WTC11 (cell line): ENCODE measurements around the gene KHDC4. TPM values are rescaled to one million over a fixed set of nuclear protein-coding genes. Genes with fewer than 3 reads are reported as not detected.
A peak's percentile ranks its signal among the peaks of the same experiment; 100 is the strongest.

Experiments
- ATAC-seq: fragments of 200-7000 bp; cut with Tn5 transposase; 2 replicates; pipeline ENCODE4 v1.10.0; 2021; ENCODE audit warnings: mild to moderate bottlenecking, moderate library complexity
- CTCF ChIA-PET: fragments of 300-600 bp; sonication (Branson Sonifier 250); formaldehyde crosslinking; loops from one replicate; lab custom pipeline; 2021; ENCODE audit warnings: antibody characterized with exemption; lab: Charles Lee
- POLR2A ChIA-PET: fragments of 350-600 bp; sonication (Branson Sonifier 250); formaldehyde crosslinking; loops from one replicate; lab custom pipeline; 2021; ENCODE audit warnings: antibody characterized with exemption; lab: Charles Lee
- DNase-seq: peaks from one replicate; pipeline ENCODE4 v3.0.0; 2021; ENCODE audit warnings: low spot score
- H3K27ac Mint-ChIP-seq: 2 replicates; pipeline ENCODE4 v1.8.0; 2021; ENCODE audit warnings: mixed read lengths
- H3K27me3 Mint-ChIP-seq: 2 replicates; pipeline ENCODE4 v1.8.0; 2021; ENCODE audit warnings: low read depth, mild to moderate bottlenecking, moderate library complexity, mixed read lengths
- H3K36me3 Mint-ChIP-seq: 2 replicates; pipeline ENCODE4 v1.8.0; 2021; ENCODE audit warnings: mixed read lengths
- H3K4me1 Mint-ChIP-seq: 2 replicates; pipeline ENCODE4 v1.8.0; 2022; ENCODE audit warnings: mixed read lengths
- H3K4me3 Mint-ChIP-seq: 2 replicates; pipeline ENCODE4 v1.8.0; 2021; ENCODE audit warnings: mild to moderate bottlenecking, moderate library complexity, mixed read lengths
- H3K9me3 Mint-ChIP-seq: 2 replicates; pipeline ENCODE4 v1.8.0; 2021; ENCODE audit warnings: mixed read lengths
- ATF1 ChIP-seq: sonication (generic); formaldehyde crosslinking; IDR thresholded peaks from 2 replicates; pipeline ENCODE4 v1.8.1; 2023; ENCODE audit warnings: mild to moderate bottlenecking, moderate library complexity, missing genetic modification reagents
- CBFB ChIP-seq: sonication (generic); formaldehyde crosslinking; IDR thresholded peaks from 2 replicates; pipeline ENCODE4 v1.8.1; 2022; ENCODE audit warnings: mild to moderate bottlenecking, low read depth, missing genetic modification reagents
- CREB1 ChIP-seq: sonication (generic); formaldehyde crosslinking; IDR thresholded peaks from 2 replicates; pipeline ENCODE4 v1.8.0; 2023; ENCODE audit warnings: mild to moderate bottlenecking, missing genetic modification reagents
- GTF2I ChIP-seq: fragments of 250-450 bp; sonication (Bioruptor Pico); conservative IDR thresholded peaks from 2 replicates; pipeline ENCODE4 v1.4.0; 2021; ENCODE audit warnings: mild to moderate bottlenecking
- HMGA2 ChIP-seq: fragments of 250-450 bp; sonication (Bioruptor Pico); IDR thresholded peaks from 2 replicates; pipeline ENCODE4 v1.4.0; 2021; ENCODE audit warnings: mild to moderate bottlenecking, moderate library complexity
- IRF2 ChIP-seq: sonication (generic); formaldehyde crosslinking; IDR thresholded peaks from 2 replicates; pipeline ENCODE4 v1.8.0; 2022; ENCODE audit warnings: low read depth, missing genetic modification reagents, borderline replicate concordance
- KAT7 ChIP-seq: sonication (generic); formaldehyde crosslinking; IDR thresholded peaks from 2 replicates; pipeline ENCODE4 v1.8.1; 2023; ENCODE audit warnings: missing genetic modification reagents, mild to moderate bottlenecking, borderline replicate concordance
- NFE2L1 ChIP-seq: sonication (generic); formaldehyde crosslinking; IDR thresholded peaks from 2 replicates; pipeline ENCODE4 v1.8.1; 2023; ENCODE audit warnings: missing genetic modification reagents
- NFYB ChIP-seq: sonication (generic); formaldehyde crosslinking; conservative IDR thresholded peaks from 2 replicates; pipeline ENCODE4 v1.8.0; 2022; ENCODE audit warnings: low read depth, missing genetic modification reagents
- NR2C2 ChIP-seq: sonication (generic); formaldehyde crosslinking; IDR thresholded peaks from 2 replicates; pipeline ENCODE4 v1.8.0; 2022; ENCODE audit warnings: mild to moderate bottlenecking, missing genetic modification reagents
- SP1 ChIP-seq: sonication (generic); formaldehyde crosslinking; conservative IDR thresholded peaks from 2 replicates; pipeline ENCODE4 v1.8.1; 2022; ENCODE audit warnings: missing genetic modification reagents
- ZBTB21 ChIP-seq: sonication (generic); formaldehyde crosslinking; IDR thresholded peaks from 2 replicates; pipeline ENCODE4 v1.8.1; 2023; ENCODE audit warnings: mild to moderate bottlenecking, missing genetic modification reagents, borderline replicate concordance
- ZNF232 ChIP-seq: sonication (generic); formaldehyde crosslinking; IDR thresholded peaks from 2 replicates; pipeline ENCODE4 v1.8.0; 2022; ENCODE audit warnings: mild to moderate bottlenecking, missing genetic modification reagents
- ZNF317 ChIP-seq: sonication (generic); formaldehyde crosslinking; IDR thresholded peaks from 2 replicates; pipeline ENCODE4 v1.8.1; 2023; ENCODE audit warnings: low read depth, mild to moderate bottlenecking, moderate library complexity, missing genetic modification reagents, borderline replicate concordance
- ZNF396 ChIP-seq: fragments of 250-450 bp; sonication (Bioruptor Pico); IDR thresholded peaks from 2 replicates; pipeline ENCODE4 v1.8.0; 2021; ENCODE audit warnings: mild to moderate bottlenecking, moderate library complexity, borderline replicate concordance
- ZNF671 ChIP-seq: fragments of 250-450 bp; sonication (Bioruptor Pico); IDR thresholded peaks from 2 replicates; pipeline ENCODE4 v1.8.0; 2021; ENCODE audit warnings: mild to moderate bottlenecking
- total RNA-seq: library from RNA; stranded (reverse); gene quantifications from 3 replicates; pipeline ENCODE4 v1.2.3, GENCODE V29; 2021
- TF ChIP-seq, protein P1 (sequence below): sonication (generic); formaldehyde crosslinking; conservative IDR thresholded peaks from 2 replicates; pipeline ENCODE4 v1.8.1; 2022; ENCODE audit warnings: mild to moderate bottlenecking, missing genetic modification reagents
- TF ChIP-seq, protein P2 (sequence below): sonication (generic); formaldehyde crosslinking; IDR thresholded peaks from 2 replicates; pipeline ENCODE4 v1.8.0; 2022; ENCODE audit warnings: mild to moderate bottlenecking, missing genetic modification reagents
- TF ChIP-seq, protein P3 (sequence below): sonication (generic); formaldehyde crosslinking; IDR thresholded peaks from 2 replicates; pipeline ENCODE4 v1.8.1; 2022; ENCODE audit warnings: mild to moderate bottlenecking, missing genetic modification reagents, moderate library complexity, borderline replicate concordance
- TF ChIP-seq, protein P4 (sequence below): sonication (generic); formaldehyde crosslinking; IDR thresholded peaks from 2 replicates; pipeline ENCODE4 v1.8.1; 2022; ENCODE audit warnings: low read depth, mild to moderate bottlenecking, moderate library complexity, missing genetic modification reagents, borderline replicate concordance

Gene KHDC4
- total RNA-seq, 1 experiment from 2014 or later: 64.4 TPM

DNA sequence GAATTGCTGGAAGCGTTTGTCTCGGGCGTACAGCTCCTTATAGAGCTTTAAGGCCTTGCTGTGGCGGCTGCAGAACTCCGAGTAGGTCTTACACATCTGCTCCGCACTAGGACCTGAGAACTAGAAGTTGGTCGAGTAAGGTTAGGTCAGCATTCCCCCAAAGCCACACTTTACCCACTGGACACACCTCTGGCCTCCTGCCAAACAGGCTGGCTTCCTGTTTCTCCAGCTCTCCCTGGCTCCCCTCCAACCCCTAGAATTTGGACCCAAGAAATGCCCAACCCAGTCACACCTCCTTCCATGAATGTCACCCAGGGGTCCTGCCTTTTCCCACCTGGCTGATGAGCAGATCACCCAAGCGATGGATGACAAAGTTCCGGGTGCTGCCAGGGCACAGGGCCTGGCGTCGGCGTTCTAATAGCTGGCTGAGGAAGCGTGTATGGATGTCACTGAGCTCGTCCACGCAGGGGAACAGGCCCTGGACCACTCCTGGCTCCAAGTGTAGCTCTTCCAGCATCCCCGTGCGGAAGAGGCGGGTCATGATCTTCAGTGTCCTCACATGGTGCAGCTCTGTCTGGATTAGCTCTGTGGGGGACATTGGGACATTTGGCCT lies 28.5 kb upstream of the KHDC4 start:
- H3K36me3 Mint-ChIP-seq: peaks cover 65% of the 10 kb centered on the region
- H3K4me3 Mint-ChIP-seq: no peak overlapping the region
- POLR2A ChIA-PET: interaction anchor here (0.6 kb wide), 1 partner anchor 47 kb away, joined by 3 read pairs; no protein-coding TSS in a partner anchor
- H3K9me3 Mint-ChIP-seq: no peaks in the 10 kb centered on the region
- no peak for ATAC-seq
- no peak for TF ChIP-seq ZBTB21 (CRISPR knock-in tag)
- TF ChIP-seq NFE2L1 (CRISPR knock-in tag): no peak
- TF ChIP-seq ZNF396: no peak
- TF ChIP-seq, all 79 proteins: peak for 0
- H3K4me1 Mint-ChIP-seq: peaks cover 13% of the 10 kb centered on the region
- no peak overlapping the region for H3K27ac Mint-ChIP-seq
- no peak for DNase-seq
- CTCF ChIA-PET: interaction anchor here (0.6 to 2.1 kb wide), 5 partner anchors 14 to 47 kb away, joined by 3 to 10 read pairs (median 4); partner anchors contain the start of gene ARHGEF2
- no peaks in the 10 kb centered on the region for H3K27me3 Mint-ChIP-seq

DNA sequence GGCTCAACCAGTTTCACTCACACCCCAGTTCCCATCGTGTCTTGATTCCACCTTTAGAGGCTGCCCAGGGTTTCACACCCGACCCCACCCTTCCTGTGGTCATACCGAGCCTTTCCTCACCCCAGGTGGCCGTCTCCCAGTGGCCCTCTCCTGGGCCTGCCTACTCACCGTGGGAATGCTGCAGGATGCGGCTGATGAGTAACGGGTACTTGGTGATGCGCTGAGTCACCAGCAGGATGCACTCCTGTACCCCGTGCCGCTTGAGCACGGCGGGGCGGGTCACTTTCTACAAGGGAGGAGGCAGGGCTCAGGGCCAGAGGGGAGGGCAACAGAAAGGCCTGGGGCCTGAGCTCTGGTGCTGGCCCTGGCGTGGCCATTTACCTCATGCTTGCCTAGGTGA lies 27.7 kb upstream of the KHDC4 start:
- Mint-ChIP-seq H3K4me1 (peaks cover 6% of the 10 kb centered on the region), H3K27ac (peak overlapping the region; percentile 82), H3K4me3 (no peak overlapping the region), H3K36me3 (peaks cover 73% of the 10 kb centered on the region), H3K27me3 (no peaks in the 10 kb centered on the region), H3K9me3 (no peaks in the 10 kb centered on the region)
- peak; percentile 63 for ATAC-seq
- no peak for DNase-seq
- ChIA-PET POLR2A (interaction anchor here (0.9 kb wide), 1 partner anchor 110 kb away, joined by 3 read pairs; no protein-coding TSS in a partner anchor), CTCF (interaction anchor here (0.6 to 2.1 kb wide), 5 partner anchors 15 to 28 kb away, joined by 3 to 10 read pairs (median 4); partner anchors contain the start of gene ARHGEF2)
- TF ChIP-seq, protein P1, sequence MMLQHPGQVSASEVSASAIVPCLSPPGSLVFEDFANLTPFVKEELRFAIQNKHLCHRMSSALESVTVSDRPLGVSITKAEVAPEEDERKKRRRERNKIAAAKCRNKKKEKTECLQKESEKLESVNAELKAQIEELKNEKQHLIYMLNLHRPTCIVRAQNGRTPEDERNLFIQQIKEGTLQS (CRISPR knock-in tag): no peak
- TF ChIP-seq HMGA2 (CRISPR knock-in tag): no peak
- no peak for TF ChIP-seq SP1 (CRISPR knock-in tag)
- TF ChIP-seq, protein P2, sequence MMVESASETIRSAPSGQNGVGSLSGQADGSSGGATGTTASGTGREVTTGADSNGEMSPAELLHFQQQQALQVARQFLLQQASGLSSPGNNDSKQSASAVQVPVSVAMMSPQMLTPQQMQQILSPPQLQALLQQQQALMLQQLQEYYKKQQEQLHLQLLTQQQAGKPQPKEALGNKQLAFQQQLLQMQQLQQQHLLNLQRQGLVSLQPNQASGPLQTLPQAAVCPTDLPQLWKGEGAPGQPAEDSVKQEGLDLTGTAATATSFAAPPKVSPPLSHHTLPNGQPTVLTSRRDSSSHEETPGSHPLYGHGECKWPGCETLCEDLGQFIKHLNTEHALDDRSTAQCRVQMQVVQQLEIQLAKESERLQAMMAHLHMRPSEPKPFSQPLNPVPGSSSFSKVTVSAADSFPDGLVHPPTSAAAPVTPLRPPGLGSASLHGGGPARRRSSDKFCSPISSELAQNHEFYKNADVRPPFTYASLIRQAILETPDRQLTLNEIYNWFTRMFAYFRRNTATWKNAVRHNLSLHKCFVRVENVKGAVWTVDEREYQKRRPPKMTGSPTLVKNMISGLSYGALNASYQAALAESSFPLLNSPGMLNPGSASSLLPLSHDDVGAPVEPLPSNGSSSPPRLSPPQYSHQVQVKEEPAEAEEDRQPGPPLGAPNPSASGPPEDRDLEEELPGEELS: no peak
- TF ChIP-seq, protein P3, sequence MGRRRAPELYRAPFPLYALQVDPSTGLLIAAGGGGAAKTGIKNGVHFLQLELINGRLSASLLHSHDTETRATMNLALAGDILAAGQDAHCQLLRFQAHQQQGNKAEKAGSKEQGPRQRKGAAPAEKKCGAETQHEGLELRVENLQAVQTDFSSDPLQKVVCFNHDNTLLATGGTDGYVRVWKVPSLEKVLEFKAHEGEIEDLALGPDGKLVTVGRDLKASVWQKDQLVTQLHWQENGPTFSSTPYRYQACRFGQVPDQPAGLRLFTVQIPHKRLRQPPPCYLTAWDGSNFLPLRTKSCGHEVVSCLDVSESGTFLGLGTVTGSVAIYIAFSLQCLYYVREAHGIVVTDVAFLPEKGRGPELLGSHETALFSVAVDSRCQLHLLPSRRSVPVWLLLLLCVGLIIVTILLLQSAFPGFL (CRISPR knock-in tag): no peak
- TF ChIP-seq ATF1: no peak
- no peak for TF ChIP-seq ZNF671 (CRISPR knock-in tag)
- TF ChIP-seq ZNF232 (CRISPR knock-in tag): no peak
- TF ChIP-seq NR2C2 (CRISPR knock-in tag): no peak
- TF ChIP-seq ZNF317 (CRISPR knock-in tag): no peak
- TF ChIP-seq NFYB (CRISPR knock-in tag): no peak
- TF ChIP-seq IRF2: no peak
- no peak for TF ChIP-seq CBFB (CRISPR knock-in tag)
- no peak for TF ChIP-seq GTF2I
- TF ChIP-seq ZBTB21 (CRISPR knock-in tag): no peak
- TF ChIP-seq KAT7 (CRISPR knock-in tag): no peak
- TF ChIP-seq, protein P4, sequence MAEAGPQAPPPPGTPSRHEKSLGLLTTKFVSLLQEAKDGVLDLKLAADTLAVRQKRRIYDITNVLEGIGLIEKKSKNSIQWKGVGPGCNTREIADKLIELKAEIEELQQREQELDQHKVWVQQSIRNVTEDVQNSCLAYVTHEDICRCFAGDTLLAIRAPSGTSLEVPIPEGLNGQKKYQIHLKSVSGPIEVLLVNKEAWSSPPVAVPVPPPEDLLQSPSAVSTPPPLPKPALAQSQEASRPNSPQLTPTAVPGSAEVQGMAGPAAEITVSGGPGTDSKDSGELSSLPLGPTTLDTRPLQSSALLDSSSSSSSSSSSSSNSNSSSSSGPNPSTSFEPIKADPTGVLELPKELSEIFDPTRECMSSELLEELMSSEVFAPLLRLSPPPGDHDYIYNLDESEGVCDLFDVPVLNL: no peak
- TF ChIP-seq CREB1: no peak
